HG03520 (cell line): ENCODE measurements around the gene SPAG6.

Experiments used
- ATAC-seq: cut with Tn5 transposase; IDR thresholded peaks from one replicate; pipeline ENCODE4 v1.9.1; 2021; ENCODE audit warnings: mild to moderate bottlenecking, moderate library complexity; ENCODE audit not compliant: unreplicated experiment

SPAG6 gene

DNA sequence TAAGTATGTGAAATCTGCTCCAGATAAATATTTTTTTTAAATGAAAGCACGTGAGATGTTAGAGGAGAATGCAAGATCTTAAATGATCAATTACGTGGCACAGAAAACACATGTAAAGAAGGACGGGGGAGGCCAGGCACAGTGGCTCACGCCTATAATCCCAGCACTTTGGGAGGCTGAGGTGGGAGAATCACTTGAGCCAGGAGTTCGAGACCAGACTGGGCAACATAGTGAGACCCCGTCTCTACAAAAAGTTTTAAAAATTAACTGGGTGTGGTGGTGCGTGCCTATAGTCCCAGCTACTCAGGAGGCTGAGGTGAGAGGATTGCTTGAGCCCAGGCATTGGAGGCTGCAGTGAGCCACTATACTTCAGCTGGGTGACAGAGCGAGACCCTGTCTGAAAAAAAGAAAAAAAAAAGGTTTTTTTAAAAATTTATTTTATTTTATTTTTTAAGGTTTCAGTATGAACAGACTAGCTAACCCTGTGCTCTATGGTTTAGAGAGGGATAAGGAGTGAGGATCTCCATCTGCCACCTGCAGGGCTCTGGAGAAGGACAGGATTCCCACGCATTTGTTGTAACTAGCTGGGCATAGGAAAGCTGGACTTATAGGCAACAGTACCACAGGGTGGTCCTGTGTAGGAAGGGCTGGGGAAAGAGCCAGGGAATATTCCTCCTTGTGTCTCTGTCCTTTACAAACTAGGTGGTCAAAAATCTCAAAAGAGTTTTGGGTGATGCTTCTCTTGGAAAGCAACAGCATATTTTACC lies 113.2 kb downstream of the SPAG6 start:
- ATAC-seq, result no peak

DNA sequence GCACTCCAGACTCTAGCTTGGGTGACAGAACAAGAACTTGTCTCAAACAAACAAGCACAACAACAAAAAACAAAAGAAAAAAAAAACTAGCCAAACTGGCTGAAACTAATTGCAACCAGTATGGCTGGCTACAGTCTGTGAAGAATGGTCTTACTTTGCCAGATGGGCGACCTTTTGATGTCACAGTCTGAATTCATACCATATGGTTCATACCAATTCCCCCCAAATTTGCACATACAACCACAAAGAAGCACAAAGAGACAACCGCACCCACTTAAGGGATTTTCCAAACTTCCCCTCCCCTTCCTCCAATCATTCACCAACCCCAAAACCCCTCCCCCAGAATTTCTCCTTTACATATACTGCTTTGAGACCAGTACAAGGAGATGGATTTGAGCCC lies 114.2 kb downstream of the SPAG6 start:
- no peak for ATAC-seq

DNA sequence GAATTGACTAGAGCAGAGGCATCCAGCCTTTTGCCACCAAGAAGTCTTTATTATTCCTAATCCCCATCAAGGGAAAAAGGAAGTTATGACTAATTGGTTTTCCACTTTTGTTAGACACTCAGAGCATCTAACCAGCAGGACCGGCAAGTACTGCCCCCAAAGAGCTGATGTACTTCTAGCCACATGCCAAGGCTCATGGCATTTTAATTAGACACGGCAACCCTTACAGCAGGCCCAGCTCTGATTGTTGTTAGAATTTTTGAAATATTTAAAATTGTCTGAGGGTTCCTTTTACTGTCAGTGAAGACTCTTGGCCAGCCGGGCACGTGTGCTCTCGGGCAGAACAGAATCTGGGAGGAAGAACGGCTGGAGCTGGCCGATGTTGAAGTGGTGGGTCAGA lies 114.8 kb downstream of the SPAG6 start:
- ATAC-seq, result no peak

DNA sequence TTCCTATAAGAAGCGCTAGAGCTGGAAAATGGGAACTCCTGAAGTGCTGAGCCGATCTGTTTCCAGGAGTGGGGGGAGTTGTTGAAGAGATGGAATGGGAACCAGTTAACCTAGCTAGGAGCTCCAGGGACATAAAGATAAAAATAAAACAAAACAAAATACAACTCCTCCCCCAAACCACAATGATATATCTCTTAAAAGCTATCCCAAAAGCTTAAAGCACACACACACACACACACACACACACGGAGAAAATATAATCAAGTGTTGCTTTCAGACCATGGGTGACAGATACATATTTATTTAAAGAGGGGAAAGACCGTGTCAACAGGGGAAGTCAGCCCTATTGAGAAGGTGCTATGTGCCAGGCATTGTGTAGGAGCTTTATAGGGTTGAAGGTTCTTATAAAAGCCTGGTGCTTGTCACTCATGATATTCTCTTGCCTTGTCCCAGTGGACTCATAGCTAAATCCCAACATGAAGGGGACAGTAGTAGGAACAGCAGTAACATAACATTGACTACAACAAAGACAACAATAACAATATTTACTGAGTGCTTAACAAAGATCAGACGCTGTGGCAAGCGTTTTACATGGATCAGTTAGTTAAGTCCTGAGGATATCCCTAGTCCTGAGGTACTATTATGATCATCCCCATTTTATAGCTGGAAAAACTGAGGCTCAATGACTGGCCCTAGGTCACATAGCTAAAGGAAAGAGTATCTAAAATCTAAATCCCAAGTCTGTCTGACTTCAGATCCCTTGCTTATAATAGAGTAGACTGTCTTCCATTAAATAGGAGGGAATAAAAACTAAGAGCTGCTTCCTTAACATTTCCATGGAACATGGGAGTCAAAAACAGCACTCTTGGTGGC lies 115.5 kb downstream of the SPAG6 start:
- ATAC-seq, result no peak

DNA sequence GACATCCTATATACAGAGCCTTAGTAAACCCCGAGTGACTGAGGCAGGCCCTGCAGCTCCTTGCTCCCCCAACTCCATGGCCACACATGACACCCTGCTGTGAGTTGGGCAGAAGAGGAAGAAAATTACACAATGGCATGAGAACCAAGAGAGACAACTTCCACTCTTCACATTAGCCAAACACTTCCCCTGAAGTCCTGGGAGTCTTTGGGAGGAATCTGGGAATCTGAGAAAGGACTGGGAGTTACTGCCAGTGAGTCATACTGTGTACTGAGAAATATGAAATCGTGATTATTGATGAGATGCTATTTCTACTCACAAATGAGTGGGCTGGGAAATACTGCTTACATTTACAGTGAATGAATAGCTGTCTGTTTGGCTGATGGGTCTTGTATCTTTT lies 116.6 kb downstream of the SPAG6 start:
- ATAC-seq, result no peak

DNA sequence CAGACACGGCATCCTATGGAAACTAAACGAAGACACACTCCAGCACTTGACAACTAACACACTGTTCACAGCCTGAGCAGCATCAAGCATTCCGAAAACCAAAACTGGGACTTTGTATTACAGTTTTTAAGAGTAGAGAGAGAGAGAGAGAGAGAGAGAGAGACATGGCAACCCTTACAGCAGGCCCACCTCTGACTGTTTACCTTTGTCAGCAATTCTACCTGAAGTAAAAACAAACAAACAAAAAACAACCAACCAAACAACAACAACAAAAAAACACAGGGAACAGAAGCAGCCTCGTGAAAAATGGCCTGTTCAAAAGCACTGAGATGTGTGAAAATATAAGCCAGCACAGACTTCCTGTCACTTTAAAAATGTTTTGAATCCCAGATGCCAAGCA lies 118.0 kb downstream of the SPAG6 start:
- no peak for ATAC-seq

DNA sequence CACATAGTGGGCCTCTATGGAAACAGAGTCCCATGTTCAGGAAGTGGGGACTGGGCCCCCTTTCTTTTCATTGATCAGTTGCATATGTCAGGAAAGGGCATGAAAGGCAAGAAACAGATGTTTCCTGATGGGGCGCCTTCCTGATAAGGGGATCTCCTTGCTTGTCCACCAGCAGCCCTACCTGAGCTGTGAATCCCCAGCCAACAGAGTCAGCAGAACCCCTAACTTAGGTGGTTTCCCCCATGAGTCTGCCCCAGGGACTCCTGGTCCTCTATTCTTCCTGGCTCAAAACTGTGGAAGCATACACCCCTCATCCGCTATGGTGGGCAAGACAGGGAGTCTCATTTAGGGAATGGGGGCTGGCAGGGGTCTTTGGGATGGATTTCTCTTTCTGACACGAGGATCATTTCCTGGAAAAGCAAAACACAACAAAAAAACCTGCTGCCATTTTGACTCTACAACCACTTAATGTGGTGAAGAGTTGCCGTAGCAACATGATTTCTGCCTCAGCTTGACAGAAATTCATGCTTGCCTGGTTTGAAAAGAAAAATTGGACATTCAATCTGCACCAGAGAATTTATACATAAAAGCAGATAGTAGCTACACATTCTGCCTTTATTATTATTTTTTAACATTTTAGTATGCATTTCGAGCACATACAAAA lies 119.8 kb downstream of the SPAG6 start:
- ATAC-seq, result no peak

DNA sequence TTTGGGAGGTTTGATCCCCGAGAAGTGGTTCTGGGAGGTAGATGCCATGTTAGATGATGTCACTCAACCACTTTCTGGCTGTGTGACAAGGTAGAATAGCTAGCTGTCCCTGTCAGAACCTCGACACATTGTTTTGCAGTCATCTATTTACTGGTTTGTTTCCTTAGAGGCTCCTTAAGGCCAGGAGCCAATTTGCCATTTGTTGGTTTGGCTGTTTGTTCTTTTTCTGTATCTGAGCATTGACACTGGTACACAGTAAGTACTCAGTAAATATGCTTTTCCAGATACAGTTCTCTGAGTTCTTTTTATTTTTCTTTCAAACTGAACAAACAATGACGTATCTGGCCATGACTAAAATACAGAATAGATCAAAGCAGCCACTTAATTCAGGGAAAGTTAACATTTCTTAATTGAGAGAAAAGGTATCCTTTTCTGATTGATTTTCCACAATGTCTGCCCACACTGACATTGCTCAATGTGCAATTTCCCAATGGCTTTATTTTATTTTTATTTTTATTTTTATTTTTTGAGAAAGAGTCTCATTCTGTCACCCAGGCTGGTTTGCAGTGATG lies 121.6 kb downstream of the SPAG6 start:
- no peak for ATAC-seq
